Thyroid gland (tissue), 4 donors: ENCODE measurements around the gene NAP1L5.

Experiments
- CTCF ChIP-seq, 6 experiments: fragments of 200-600 bp in 3 of 6; fragments of 450-650 bp in 3 of 6; sonication (generic) in 3 of 6; IDR thresholded peaks; one replicate each; pipeline ENCODE4 v1.5.1; 2016 to 2019; ENCODE audit warnings: antibody characterized with exemption in 6 of 6, mild to moderate bottlenecking in 2 of 6, inconsistent platforms in 1 of 6, moderate library complexity in 1 of 6
- POLR2A ChIP-seq, 2 donors: fragments of 450-650 bp; IDR thresholded peaks; one replicate each; pipeline ENCODE4 v1.6.1; 2017; ENCODE audit warnings: antibody characterized with exemption in 2 of 2, mild to moderate bottlenecking in 2 of 2, moderate library complexity in 1 of 2

- TF ChIP-seq POLR2A (IDR thresholded peaks at IDR 0.05) = no peak
- TF ChIP-seq CTCF (IDR thresholded peaks at IDR 0.05) = no peak
Observed at GRCh38 chr4:88645994-88646393, 51.6 kb downstream of the NAP1L5 start.
